A673 (cell line): ENCODE measurements around the gene MEI4. TPM values are rescaled to one million over a fixed set of nuclear protein-coding genes. Genes with fewer than 3 reads are reported as not detected.

Experiments used
- BruUV-seq: library from RNA; stranded (reverse); fragments of 400-500 nt; replicated peaks from 2 replicates; lab custom pipeline; 2021; lab: Mats Ljungman, UMichigan
- CTCF ChIA-PET: fragments of 300-600 bp; sonication (Branson Sonifier 250); formaldehyde crosslinking; loops from one replicate; lab custom pipeline; 2022; ENCODE audit warnings: antibody characterized with exemption; lab: Charles Lee
- POLR2A ChIA-PET: fragments of 300-600 bp; sonication (Branson Sonifier 250); formaldehyde crosslinking; loops from one replicate; lab custom pipeline; 2022; ENCODE audit warnings: antibody characterized with exemption; ENCODE audit not compliant: low non-redundant PET; lab: Charles Lee
- DNase-seq: peaks from one replicate; pipeline ENCODE4 v3.0.0-alpha.2; 2015; ENCODE audit warnings: low spot score
- H3K27ac ChIP-seq: fragments of 200-600 bp; sonication (generic); 2 replicates; pipeline ENCODE4 v1.5.1; 2016; ENCODE audit warnings: mixed run types, low read depth, mild to moderate bottlenecking, mixed read lengths, antibody characterized with exemption, low read length; ENCODE audit not compliant: poor library complexity, severe bottlenecking
- H3K27me3 ChIP-seq: fragments of 200-600 bp; sonication (generic); replicated peaks from 2 replicates; pipeline ENCODE4 v1.6.1; 2017; ENCODE audit warnings: mixed run types, low read depth, mild to moderate bottlenecking, mixed read lengths, antibody characterized with exemption, low read length; ENCODE audit not compliant: insufficient read depth, poor library complexity
- H3K36me3 ChIP-seq: fragments of 200-600 bp; sonication (generic); 2 replicates; pipeline ENCODE4 v1.6.1; 2016; ENCODE audit warnings: mixed run types, mild to moderate bottlenecking, mixed read lengths, antibody characterized with exemption, low read length; ENCODE audit not compliant: insufficient read depth, poor library complexity, severe bottlenecking
- H3K4me1 ChIP-seq: fragments of 200-600 bp; sonication (generic); 2 replicates; pipeline ENCODE4 v1.6.1; 2017; ENCODE audit warnings: mixed run types, mild to moderate bottlenecking, mixed read lengths, antibody characterized with exemption, low read length; ENCODE audit not compliant: insufficient read depth, poor library complexity, severe bottlenecking
- H3K4me3 ChIP-seq: fragments of 200-600 bp; sonication (generic); 2 replicates; pipeline ENCODE4 v1.5.1; 2016; ENCODE audit warnings: low read depth, mixed run types, mild to moderate bottlenecking, mixed read lengths, low read length; ENCODE audit not compliant: poor library complexity, severe bottlenecking
- H3K9me3 ChIP-seq: fragments of 200-600 bp; sonication (generic); 2 replicates; pipeline ENCODE4 v1.6.1; 2016; ENCODE audit warnings: mixed run types, low read depth, mild to moderate bottlenecking, mixed read lengths, antibody characterized with exemption, low read length; ENCODE audit not compliant: poor library complexity, severe bottlenecking
- CTCF ChIP-seq: fragments of 300-800, 200-600 bp; sonication (generic); conservative IDR thresholded peaks from 2 replicates; pipeline ENCODE4 v1.5.1; 2017; ENCODE audit warnings: low read depth, mild to moderate bottlenecking, antibody characterized with exemption, low read length, moderate library complexity, mixed read lengths
- EZH2 ChIP-seq: fragments of 200-600 bp; sonication (generic); IDR thresholded peaks from 2 replicates; pipeline ENCODE4 v1.6.1; 2017; ENCODE audit warnings: borderline replicate concordance, low read depth, mild to moderate bottlenecking, mixed read lengths, antibody characterized with exemption, low read length; ENCODE audit not compliant: poor library complexity, severe bottlenecking
- intact Hi-C: fragments of 100-400 bp; cut with micrococcal nuclease; formaldehyde crosslinking; loops from one replicate; pipeline ENCODE4 v1.10.0; 2022; ENCODE audit not compliant: unreplicated experiment
- total RNA-seq: library from RNA; stranded (reverse); gene quantifications from 2 replicates; pipeline ENCODE4 v1.2.3, GENCODE V29; 2021

MEI4 gene
- total RNA-seq, 1 experiment from 2014 or later = not detected

- peaks cover 9% of the 10 kb centered on the region for H3K9me3 ChIP-seq
- H3K27me3 ChIP-seq = no peaks in the 10 kb centered on the region
- no peak overlapping the region for H3K4me3 ChIP-seq
- CTCF ChIA-PET = no interaction called here
- POLR2A ChIA-PET = no interaction called here
- no peaks in the 10 kb centered on the region for H3K4me1 ChIP-seq
- H3K36me3 ChIP-seq = no peaks in the 10 kb centered on the region
- no peak for DNase-seq
- BruUV-seq = no TSS peak
- intact Hi-C loops = no loop called here
- TF ChIP-seq EZH2 = no peak
- TF ChIP-seq CTCF = no peak
- no peak overlapping the region for H3K27ac ChIP-seq
These were observed 161.3 kb downstream of the MEI4 start for GRCh38 chr6:77814119-77814518.

GRCh38 chr6:77815531-77815930 is 162.7 kb downstream of the MEI4 start:
- no peaks in the 10 kb centered on the region for H3K36me3 ChIP-seq
- DNase-seq = no peak
- no peaks in the 10 kb centered on the region for H3K27me3 ChIP-seq
- no peak overlapping the region for H3K4me3 ChIP-seq
- BruUV-seq = no TSS peak
- no peaks in the 10 kb centered on the region for H3K4me1 ChIP-seq
- peaks cover 9% of the 10 kb centered on the region for H3K9me3 ChIP-seq
- ChIA-PET CTCF (no interaction called here), POLR2A (no interaction called here)
- intact Hi-C loops = no loop called here
- TF ChIP-seq EZH2 (no peak), CTCF (no peak)
- no peak overlapping the region for H3K27ac ChIP-seq

GRCh38 chr6:77816766-77817270 is 164.0 kb downstream of the MEI4 start:
- CTCF ChIA-PET = no interaction called here
- H3K27ac ChIP-seq = no peak overlapping the region
- H3K4me3 ChIP-seq = no peak overlapping the region
- H3K36me3 ChIP-seq = no peaks in the 10 kb centered on the region
- no TSS peak for BruUV-seq
- peaks cover 9% of the 10 kb centered on the region for H3K9me3 ChIP-seq
- no peaks in the 10 kb centered on the region for H3K4me1 ChIP-seq
- no peak for DNase-seq
- TF ChIP-seq EZH2 (no peak), CTCF (no peak)
- no peaks in the 10 kb centered on the region for H3K27me3 ChIP-seq
- intact Hi-C loops = no loop called here
- POLR2A ChIA-PET = no interaction called here
